ENCODE data around the gene SMURF1. TPM values are rescaled to one million over a fixed set of nuclear protein-coding genes. Genes with fewer than 3 reads are reported as not detected.

Gene SMURF1
- total RNA-seq, 1 donor from 2014 or later, result 11.5 TPM

DNA sequence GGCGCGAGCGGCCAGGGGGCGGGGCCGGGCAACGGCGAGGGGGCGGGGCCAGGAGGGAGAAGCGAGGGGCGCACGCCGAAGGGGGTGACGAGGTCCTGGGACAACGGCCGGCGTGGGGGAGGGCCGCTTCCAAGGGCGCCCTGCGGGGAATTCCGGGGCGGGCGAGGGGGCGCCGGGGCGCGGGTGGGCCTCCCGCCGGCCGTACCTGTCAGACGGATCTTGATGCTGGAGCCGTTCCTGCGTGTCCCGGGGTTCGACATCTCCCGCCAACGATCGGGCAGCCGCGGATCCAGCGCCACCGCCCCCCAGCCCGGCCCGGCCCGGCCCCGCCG lies 421 bp downstream of the SMURF1 start:
- ATAC-seq (no peak), DNase-seq (no peak)
- intact Hi-C loops (cut with micrococcal nuclease), result loop anchor here (10.0 kb wide), 1 partner anchor 99 kb away; no protein-coding TSS in a partner anchor

DNA sequence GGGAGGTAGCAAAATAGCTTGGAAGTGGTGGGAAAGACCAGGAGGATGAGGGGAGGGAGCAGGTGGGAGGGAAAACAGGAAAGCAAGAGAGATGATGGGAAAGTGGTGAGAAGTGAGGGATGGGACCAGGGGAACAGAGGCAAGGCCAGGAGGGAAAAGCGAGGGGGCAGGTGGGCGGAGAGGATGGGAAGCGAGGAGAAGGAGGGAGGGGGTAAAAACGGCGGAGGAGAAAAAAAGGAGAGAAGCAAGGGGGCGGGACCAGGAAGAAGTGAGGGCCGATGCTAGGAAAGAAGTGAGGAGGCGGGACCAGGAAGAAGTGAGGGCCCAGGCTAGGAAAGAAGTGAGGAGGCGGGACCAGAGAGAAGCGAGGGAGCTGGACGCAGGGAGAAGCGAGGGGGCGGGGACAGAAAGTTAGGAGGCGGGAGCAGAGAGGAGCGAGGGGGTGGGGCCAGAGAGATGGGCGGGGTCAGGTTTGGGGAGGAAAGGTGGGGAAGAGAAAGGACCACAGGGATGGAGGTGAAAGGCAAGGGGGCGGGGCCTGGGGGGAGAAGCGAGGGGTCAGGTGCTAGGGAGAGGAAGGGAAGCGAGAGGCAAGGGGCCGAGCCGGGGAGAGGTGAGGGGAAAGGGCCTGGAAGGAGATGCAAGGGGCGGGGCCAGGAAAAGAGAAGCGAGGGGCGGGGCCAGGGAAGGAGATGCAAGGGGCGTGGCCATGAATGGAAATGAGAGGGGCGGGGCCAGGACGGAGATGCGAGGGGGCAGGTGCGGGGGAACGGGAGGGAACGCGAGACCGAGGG lies 984 bp downstream of the SMURF1 start:
- DNase-seq (peak; percentile 91), ATAC-seq (peak; percentile 78)
- intact Hi-C loops (cut with micrococcal nuclease), result loop anchor here (10.0 kb wide), 1 partner anchor 98 kb away; no protein-coding TSS in a partner anchor

DNA sequence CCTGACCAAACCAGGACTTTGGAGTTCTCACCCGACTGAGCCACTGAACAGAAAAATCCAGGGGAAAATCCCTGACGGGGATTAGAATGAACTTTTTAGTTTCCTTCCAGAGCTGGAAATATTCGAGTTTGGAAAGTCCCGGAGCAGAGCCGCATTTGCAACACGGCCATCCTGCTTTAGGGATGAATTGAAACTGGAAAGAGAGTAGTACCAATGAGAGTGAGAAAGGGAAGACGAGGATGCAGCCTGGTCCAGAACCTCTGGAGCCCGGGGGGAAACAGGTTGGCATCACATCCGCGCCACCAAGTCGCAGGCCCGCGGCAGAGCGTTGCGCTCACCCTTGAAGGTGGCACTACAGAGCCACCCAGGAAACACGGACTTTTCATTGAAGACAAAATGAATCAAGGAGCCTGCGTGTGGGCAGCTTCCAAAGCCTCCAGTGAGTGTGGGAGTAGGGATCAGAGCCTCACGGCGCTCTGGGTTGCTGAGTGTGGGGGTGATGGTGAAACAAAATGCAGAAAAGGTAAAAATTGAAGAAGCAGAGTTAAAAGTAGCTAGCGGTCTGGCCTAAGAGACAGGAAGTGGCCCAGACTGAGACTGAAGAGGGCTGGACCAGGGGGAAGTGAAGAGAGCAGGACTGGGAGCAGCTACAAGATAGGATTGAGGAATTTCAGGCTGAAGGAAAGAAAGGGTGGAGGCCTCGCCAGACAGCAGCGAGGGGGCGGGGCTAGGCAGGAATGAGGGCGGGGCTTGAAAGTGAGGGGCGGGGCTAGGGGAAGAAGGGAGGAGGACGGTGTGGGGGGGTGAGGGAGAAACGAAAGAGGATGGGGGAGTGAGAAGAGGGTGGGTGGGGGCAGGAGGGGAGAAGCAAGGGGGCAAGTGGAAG lies 1.8 kb downstream of the SMURF1 start:
- ATAC-seq, result peak; percentile 64
- peak; percentile 62 for DNase-seq
- intact Hi-C loops (cut with micrococcal nuclease), result loop anchor here (10.0 kb wide), 1 partner anchor 97 kb away; no protein-coding TSS in a partner anchor

DNA sequence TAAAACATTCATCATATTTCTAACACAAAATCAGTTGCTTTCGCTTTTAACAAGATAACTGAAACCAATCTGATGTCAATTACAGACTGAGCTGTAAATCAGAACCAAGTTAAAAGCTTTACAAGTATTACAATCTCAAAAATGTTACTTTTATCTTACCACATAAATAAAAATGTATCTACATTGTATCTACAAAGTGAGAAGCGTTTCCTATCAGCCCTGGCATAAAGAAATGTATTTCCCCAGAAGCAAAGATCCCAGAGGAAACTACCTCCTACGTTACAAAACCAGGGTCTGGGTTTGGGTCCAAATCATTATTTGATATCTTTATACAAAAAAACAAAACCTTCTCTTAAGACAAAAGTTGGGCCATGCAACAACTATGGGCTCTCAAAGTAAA lies 2.6 kb downstream of the SMURF1 start:
- intact Hi-C loops (cut with micrococcal nuclease), result loop anchor here (10.0 kb wide), 1 partner anchor 97 kb away; no protein-coding TSS in a partner anchor
- no peak for ATAC-seq
- no peak for DNase-seq

DNA sequence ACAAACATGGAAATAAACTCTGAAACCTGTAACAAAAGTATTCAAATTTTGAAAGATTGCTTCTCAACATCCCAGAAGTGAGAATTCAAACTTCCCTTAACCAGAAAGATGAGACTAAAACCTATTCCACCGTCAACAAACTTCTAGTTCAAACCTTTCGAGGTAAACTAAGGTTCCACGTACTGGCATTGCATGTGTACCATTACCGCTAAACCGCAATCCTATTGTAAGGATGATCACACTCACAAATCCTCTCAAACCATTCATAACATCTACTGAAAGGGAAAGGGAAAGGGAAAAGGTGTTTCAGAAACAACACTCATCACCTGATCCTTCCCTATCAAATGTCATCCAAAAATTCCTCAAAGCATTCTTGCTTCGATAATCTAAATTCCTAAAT lies 3.1 kb downstream of the SMURF1 start:
- DNase-seq, result no peak
- intact Hi-C loops (cut with micrococcal nuclease), result loop anchor here (10.0 kb wide), 1 partner anchor 96 kb away; no protein-coding TSS in a partner anchor
- no peak for ATAC-seq

DNA sequence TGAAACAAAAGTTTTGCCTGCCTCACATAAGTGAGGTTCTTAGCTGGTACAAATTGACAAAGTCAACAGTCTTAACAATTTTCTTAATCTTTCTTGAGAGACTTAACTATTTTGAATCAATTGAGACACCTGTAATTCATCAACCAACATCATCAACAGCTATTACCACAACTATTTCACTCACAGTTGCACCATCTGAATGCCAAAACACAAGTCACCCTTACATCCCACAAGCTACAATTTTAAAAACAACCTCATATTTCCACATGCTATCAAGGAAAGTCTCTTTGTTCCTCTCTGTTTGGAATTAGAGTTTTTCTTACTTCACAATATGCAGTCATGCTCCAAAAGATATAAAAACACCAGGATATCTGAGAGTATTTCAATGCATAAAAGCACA lies 4.9 kb downstream of the SMURF1 start:
- DNase-seq, result no peak
- intact Hi-C loops (cut with micrococcal nuclease), result no loop called here
- no peak for ATAC-seq

DNA sequence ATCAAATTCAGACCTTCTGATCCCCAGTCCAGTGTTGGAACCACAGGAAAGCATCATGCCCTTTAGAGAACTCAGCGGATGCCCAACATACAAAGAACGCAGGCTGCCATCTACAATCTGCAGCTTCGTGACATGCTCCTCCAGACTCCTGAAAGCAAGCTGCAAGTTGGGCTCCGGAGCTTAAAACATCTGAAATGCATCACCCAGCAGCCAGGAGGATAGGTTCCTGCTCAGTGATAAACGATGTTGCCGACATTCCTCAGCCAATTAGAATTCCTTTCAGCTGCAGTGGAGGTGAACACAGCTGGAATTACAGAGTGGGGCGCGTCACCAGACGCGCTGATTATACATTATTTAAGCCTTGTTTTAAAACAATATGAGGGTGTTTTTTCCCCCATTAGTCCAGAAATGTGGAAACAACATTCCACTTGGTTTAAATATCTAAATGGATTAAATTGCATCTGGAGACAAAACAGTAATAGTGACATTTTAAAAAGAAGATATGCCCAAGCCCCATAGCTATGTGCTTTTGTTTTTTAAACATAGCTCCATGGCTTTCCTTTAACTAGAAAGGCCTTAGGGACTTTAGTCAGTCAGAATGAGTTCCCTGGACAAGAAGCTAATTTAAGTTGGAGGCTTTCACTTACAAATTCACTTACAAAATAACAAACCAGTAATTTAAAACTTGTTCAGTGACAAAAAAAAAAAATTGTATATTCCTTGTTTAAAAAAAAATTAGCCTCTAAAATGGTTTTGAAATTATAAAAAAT lies 6.3 kb downstream of the SMURF1 start:
- no peak for ATAC-seq
- intact Hi-C loops (cut with micrococcal nuclease), result no loop called here
- no peak for DNase-seq

DNA sequence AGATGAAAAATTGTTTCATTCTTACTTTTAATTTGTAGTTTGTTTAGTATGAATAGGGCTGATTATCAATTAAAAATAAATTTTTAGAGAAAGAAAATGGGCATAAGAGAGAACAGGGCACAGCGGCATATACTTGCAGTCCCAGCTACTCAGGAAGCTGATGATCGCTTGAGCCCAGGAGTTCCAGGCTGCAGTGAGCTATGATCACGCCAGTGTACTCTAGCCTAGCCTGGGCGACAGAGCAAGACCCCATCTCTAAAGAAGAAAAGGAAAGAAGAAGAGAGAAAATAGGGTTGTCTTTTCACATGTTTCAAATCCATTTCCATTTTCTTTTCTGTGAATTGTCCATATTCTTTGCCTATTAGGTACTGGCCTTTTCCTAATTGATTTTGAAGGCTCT lies 8.0 kb downstream of the SMURF1 start:
- intact Hi-C loops (cut with micrococcal nuclease), result no loop called here
- DNase-seq (no peak), ATAC-seq (no peak)

DNA sequence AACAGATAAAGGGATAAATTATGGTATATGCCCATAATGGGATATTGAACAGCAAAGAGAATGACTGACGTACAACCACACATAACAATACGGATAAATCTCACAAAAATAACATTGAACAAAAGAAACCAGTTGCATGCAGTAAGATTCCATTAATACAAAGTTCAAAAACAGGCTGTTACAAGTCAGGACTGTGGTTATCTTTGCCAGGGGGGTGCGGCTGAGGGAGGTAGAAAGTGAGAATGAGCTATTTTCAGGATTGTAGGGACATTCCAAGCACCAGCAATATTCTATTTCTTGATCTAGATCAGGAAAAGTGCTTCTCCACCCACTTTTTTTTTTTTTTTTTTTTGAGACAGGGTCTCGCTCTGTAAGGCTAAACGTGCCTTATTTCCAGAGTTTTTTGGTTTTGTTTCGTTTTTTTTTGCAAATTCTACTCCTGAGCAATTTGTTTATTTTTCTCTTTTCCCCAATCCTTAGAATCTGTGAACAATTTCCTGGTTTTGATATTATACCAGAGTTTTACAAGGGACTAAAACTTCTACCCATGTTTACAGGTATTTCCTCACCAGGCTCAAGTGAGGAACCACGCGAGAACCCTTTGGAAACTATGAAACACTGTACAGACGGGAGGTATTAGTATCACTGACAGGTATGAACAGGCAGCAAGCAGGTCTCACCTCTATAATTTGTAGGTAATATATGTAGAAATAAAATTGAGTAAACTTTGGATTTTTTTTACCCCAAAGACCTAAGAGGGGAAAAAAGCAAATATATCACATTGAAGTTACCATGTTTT lies 9.9 kb downstream of the SMURF1 start:
- no peak for ATAC-seq
- intact Hi-C loops (cut with micrococcal nuclease), result no loop called here

DNA sequence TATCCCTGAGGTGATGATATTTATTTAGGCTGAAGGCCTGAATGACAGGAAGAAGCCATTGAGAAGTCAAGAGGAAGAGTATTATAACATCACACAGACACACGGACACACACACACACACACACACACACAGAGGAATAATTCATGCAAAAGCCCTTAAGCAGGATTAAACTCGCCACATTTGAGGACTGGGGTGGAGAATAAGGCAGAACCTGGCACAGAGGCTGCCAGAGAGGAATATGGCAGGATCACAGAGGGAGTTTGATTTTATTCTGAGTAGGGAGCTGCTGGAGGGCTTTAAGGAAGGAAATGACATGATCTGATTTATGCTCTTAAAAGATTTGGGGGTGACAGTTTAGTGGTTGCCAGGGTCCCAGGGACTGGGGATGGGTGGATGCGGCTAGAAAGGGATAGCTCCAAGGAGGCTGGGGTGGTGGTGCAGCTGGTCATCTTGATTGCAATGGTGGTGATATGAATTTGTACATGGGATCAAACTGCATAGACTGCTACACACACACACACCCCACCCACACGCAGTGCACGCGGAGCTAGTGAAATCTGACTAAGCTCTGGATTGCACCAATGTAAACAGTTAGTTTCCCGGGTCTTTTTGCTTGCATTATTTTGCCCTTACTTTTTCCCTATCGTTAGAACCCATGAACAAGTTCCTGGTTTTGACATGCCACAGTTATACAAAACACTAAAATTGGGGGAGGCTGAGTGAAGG lies 11.2 kb downstream of the SMURF1 start:
- no peak for ATAC-seq
- DNase-seq, result no peak
- intact Hi-C loops (cut with micrococcal nuclease), result no loop called here

More for the DNA sequence above, 9.9 kb downstream of the SMURF1 start:
- DNase-seq, result no peak

DNA sequence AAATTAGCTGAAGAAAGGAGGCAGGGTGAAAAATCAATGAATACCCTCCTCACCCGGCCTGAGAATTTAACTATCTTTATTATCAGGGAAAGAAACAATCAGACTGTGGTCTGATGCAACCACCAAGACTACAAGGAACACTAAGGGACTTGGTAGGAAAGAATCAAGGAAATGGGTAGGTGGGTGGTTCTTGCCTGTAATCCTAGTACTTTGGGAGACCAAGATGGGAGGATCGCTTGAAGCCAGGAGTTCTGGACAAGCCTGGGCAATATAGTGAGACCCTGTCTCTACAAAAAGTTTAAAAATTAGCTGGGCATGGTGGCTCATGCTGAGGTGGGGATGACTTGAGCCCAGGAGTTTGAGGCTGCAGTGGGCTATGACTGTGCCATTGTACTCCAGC lies 12.6 kb downstream of the SMURF1 start:
- DNase-seq (no peak), ATAC-seq (no peak)
- intact Hi-C loops (cut with micrococcal nuclease), result no loop called here

DNA sequence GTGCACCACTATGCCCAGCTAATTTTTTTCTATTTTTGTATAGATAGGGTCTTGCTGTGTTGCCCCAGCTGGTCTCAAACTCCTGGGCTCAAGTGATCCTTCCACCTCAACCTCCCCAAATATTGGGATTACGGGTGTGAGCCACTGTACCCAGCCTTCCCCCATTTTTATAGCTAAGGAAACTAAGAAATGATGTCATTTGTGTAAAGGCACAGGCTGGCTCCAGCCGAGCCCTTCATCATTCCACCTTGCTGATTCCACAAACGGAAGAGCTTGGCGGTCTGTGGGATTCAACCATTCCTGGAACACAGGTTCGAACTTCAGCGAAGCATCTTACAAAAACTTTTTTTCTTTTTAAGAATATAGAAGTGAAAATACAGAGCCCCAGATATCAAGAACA lies 14.4 kb downstream of the SMURF1 start:
- no peak for ATAC-seq

DNA sequence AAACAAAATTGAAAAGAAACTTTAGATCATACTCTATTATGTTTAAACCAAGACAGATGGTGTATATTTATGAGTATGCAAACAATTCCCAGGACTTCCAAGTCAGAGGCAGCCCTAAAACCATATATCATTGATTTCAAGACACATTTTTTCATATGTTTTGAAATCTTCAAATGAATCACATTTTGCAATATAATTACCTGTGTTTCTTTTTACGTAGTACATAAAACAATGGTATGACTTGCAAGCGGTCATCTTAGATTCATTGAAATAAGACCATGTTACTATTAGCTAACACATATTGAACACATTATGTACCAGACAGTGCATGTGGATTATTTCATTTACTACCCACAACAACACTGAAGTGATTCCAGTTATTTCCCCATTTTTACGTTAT lies 14.9 kb downstream of the SMURF1 start:
- DNase-seq (no peak), ATAC-seq (no peak)
- intact Hi-C loops (cut with micrococcal nuclease), result no loop called here

More for the DNA sequence above, 14.4 kb downstream of the SMURF1 start:
- intact Hi-C loops (cut with micrococcal nuclease), result no loop called here
- DNase-seq, result no peak

DNA sequence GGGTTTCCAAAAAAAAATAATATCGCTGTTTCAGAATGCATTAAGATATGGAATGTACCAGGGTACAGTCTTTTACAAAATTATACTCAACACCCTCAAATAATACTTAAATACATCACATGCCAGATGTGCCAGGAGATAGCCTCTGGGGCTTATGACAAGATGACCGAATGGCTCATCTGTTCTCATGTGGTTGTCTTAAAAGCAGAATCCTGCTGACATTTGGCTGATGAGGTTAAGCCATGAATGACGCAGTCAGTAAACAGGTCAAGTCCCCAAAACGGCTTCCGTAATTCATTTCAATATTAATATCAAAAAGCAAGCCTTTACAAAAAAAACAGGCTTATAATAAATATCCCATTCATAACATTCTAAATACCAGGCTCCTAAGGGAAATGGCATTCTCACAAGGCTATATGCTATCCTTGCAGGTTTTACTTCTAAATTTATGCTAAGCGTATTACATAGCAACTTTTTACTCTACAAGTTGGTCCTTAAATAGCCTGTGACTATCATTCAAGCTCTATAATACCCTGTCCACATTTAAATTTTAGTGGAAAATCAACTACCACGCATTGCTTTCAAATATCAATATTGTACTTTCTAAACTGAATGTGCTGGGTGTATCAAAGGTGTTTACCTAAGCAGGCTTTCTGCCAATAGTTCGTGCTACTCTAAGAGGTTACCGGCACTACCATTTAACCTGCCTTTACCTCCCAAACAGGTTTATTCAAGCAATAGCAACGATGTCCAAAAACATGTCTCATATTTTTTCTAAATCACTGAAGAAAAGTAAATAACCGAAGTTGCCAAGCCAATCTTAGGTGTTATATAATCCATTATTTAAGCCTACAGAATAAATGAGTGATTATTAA lies 15.6 kb downstream of the SMURF1 start:
- DNase-seq, result no peak
- peak; percentile 21 for ATAC-seq
- intact Hi-C loops (cut with micrococcal nuclease), result no loop called here

DNA sequence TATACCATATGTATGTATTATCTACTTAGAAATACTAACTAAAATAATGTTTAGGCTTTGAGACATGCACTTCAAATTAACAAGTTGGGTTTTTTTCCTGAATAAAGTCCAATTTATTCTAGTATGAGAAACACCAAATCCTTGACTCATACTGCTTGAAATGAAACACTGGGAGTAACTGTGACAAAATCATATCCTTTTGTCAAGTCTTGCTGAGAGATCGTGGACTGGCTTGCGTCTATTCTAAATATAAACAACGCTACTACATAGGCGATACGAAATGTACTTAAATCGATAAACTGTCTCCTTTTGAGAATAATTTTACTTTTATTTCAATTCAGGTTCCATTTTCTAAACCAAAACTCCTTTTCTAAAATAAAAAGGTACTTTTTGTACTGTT lies 16.3 kb downstream of the SMURF1 start:
- intact Hi-C loops (cut with micrococcal nuclease), result no loop called here
- DNase-seq, result no peak
- ATAC-seq, result peak; percentile 20

DNA sequence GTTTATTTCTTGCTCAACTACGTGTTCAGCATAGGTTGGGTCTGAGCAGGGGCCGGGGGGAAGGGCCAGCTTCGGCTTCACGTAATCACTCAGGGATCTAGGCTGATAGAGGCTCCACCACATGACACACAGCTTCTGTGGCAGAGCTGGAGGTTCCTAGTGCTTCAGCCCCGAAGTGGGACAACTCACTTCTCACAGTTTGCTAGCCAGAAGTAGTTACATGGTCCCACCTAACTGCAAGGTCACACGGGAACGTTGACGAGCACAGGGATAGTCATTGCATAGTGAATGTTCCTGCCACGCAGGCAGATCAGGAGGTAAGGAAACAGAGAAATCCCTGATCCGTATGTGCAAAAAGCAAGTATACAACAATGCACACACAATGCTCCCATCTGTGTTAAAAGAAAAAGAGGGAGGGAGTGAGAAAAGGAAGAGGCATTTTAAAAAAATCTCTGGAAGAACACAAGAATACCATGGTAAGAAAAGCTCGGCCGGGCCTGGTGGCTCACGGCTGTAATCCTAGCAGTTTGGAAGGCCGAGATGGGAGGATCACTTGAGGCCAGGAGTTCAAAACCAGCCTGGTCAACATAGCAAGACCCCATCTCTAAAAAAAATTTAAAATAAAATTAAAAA lies 16.9 kb downstream of the SMURF1 start:
- intact Hi-C loops (cut with micrococcal nuclease), result no loop called here
- peak; percentile 31 for ATAC-seq
- DNase-seq, result no peak

DNA sequence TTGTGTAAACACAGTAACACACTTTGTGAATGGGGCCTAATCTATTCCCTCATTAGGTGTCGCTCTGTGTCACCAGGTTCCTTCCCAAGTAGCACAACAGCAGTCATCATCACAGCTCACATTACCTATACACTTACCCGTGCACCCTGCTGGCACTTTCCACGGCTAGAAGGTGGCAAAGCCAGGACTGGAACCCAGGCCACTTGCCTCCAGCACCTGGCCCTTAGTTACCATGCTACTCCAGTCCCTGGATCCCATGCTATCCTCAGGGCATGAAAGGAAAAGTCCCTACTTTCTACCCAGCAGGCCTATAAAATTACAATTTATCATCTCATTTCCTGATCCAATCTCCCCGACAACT lies 18.4 kb downstream of the SMURF1 start:
- intact Hi-C loops (cut with micrococcal nuclease), result no loop called here
- DNase-seq (no peak), ATAC-seq (no peak)
